Testis (tissue), 3 donors: ENCODE results near the gene TSPAN10. TPM values are rescaled to one million over a fixed set of nuclear protein-coding genes. Genes with fewer than 3 reads are reported as not detected.

Experiments
- DNase-seq: peaks from one replicate; pipeline ENCODE4 v3.0.0-alpha.2; 2019
- H3K27ac ChIP-seq, 2 donors: fragments of 200-600 bp; sonication (generic); one replicate each; pipeline ENCODE4 v1.5.1; 2019
- H3K27me3 ChIP-seq: fragments of 200-600 bp; sonication (generic); one replicate; pipeline ENCODE4 v1.5.1; 2019
- H3K36me3 ChIP-seq: fragments of 200-600 bp; sonication (generic); one replicate; pipeline ENCODE4 v1.5.1; 2017; ENCODE audit warnings: low read depth; ENCODE audit errors: missing control alignments
- H3K4me1 ChIP-seq: fragments of 200-600 bp; sonication (generic); one replicate; pipeline ENCODE4 v1.5.1; 2019
- H3K4me3 ChIP-seq, 2 donors: fragments of 200-600 bp; sonication (generic); one replicate each; pipeline ENCODE4 v1.5.1; 2017 to 2019
- H3K9me3 ChIP-seq: fragments of 200-600 bp; sonication (generic); one replicate; pipeline ENCODE4 v1.5.1; 2017
- CTCF ChIP-seq, 3 experiments: fragments of 450-650 bp in 2 of 3; fragments of 200-600 bp in 1 of 3; sonication (generic) in 1 of 3; IDR thresholded peaks; one replicate each; pipeline ENCODE4 v1.5.1; 2016 to 2019; ENCODE audit warnings: antibody characterized with exemption in 3 of 3, mild to moderate bottlenecking in 2 of 3, moderate library complexity in 1 of 3
- POLR2A ChIP-seq: fragments of 450-650 bp; IDR thresholded peaks from one replicate; pipeline ENCODE4 v1.6.1; 2017; ENCODE audit warnings: antibody characterized with exemption, mild to moderate bottlenecking, moderate library complexity
- WGBS, 2 donors: methylation state at CpG; one replicate each; pipeline ENCODE4 v1.1.5; 2018; 5-methylcytosine and 5-hydroxymethylcytosine counted together
- intact Hi-C: fragments of 100-400 bp; cut with DNase I; formaldehyde crosslinking; loops from one replicate; pipeline ENCODE4 v1.15.1; 2023; ENCODE audit warnings: low total_unique reads
- polyA plus RNA-seq: library from polyadenylated mRNA; stranded (reverse); fragments of 350-450 nt; fragmentation: Illumina TruSeq; extraction: RNeasy Lipid Tissue Mini Kit (QIAGEN cat#74804); gene quantifications from one replicate; pipeline ENCODE4 v1.2.3, GENCODE V29; 2014; ENCODE audit warnings: low read depth, low replicate concordance; ENCODE audit not compliant: insufficient read depth
- total RNA-seq, 2 donors: library from RNA; depleted of rRNA; stranded (reverse); fragments of >200 nt; gene quantifications; one replicate each; pipeline ENCODE4 v1.2.3, GENCODE V29; 2016

Gene TSPAN10
- total and polyA plus RNA-seq, 3 donors from 2014 or later: 1.2 to 3.1 (median 1.3) TPM

- no peaks in the 10 kb centered on the region for H3K36me3 ChIP-seq
- 90 to 96% methylated on average over 2 to 6 of the region's 7 CpGs for WGBS, 2 donors
Measured at GRCh38 chr17:81664051-81664470, 27.1 kb downstream of the TSPAN10 start.

GRCh38 chr17:81665205-81666091 is 28.5 kb downstream of the TSPAN10 start:
- H3K4me3 ChIP-seq: peak overlapping the region; percentile 75 to 92
- peak overlapping the region in 1 of 2 donors; percentile 79 for H3K27ac ChIP-seq
- TF ChIP-seq POLR2A (no peak), CTCF (IDR thresholded peaks at IDR 0.05) (no peak)
- peaks cover 8% of the 10 kb centered on the region for H3K4me1 ChIP-seq
- H3K36me3 ChIP-seq: no peaks in the 10 kb centered on the region
- intact Hi-C loops: no loop called here
- no peak for DNase-seq
- H3K9me3 ChIP-seq: no peaks in the 10 kb centered on the region
- 33 to 57% methylated on average over 12 to 30 of the region's 30 CpGs for WGBS, 2 donors
- no peaks in the 10 kb centered on the region for H3K27me3 ChIP-seq

More at GRCh38 chr17:81664051-81664470, 27.1 kb downstream of the TSPAN10 start:
- Histone ChIP-seq H3K27me3 (no peaks in the 10 kb centered on the region), H3K4me1 (peaks cover 8% of the 10 kb centered on the region), H3K9me3 (no peaks in the 10 kb centered on the region), H3K4me3 (no peak overlapping the region), H3K27ac (no peak overlapping the region)
- intact Hi-C loops: no loop called here
- TF ChIP-seq POLR2A (no peak), CTCF (IDR thresholded peaks at IDR 0.05) (no peak)
- no peak for DNase-seq

- Histone ChIP-seq H3K4me1 (peaks cover 8% of the 10 kb centered on the region), H3K27ac (peak overlapping the region; percentile 45 to 79), H3K36me3 (no peaks in the 10 kb centered on the region), H3K27me3 (no peaks in the 10 kb centered on the region), H3K4me3 (peak overlapping the region; percentile 75 to 92), H3K9me3 (no peaks in the 10 kb centered on the region)
- intact Hi-C loops: no loop called here
- peak; percentile 28 for DNase-seq
- WGBS, 2 donors: 0% methylated on average over 6 to 16 of the region's 16 CpGs
- TF ChIP-seq POLR2A: no peak
- no peak for TF ChIP-seq CTCF (IDR thresholded peaks at IDR 0.05)
Measured at GRCh38 chr17:81666092-81666341, 29.0 kb downstream of the TSPAN10 start.

- intact Hi-C loops: no loop called here
- TF ChIP-seq CTCF (IDR thresholded peaks at IDR 0.05) (no peak), POLR2A (peak; percentile 52)
- Histone ChIP-seq H3K9me3 (no peaks in the 10 kb centered on the region), H3K27me3 (no peaks in the 10 kb centered on the region), H3K4me1 (peaks cover 8% of the 10 kb centered on the region), H3K4me3 (peak within 1 kb of the TSS; percentile 75 to 92), H3K36me3 (no peaks in the 10 kb centered on the region), H3K27ac (peak within 1 kb of the TSS; percentile 45 to 79)
- 1% methylated on average over 91 of the region's 96 CpGs; no CpG with 5 or more reads in 1 of the 2 donors for WGBS, 2 donors
- DNase-seq: peak; percentile 97
Measured at GRCh38 chr17:81666342-81667191, 29.6 kb downstream of the TSPAN10 start, which contains the start of the genes CCDC137 and OXLD1. Gene CCDC137, plus strand, starts transcription at chr17:81666737. Its CDS starts 30 bp downstream, at chr17:81666767. Gene OXLD1, minus strand, starts transcription at chr17:81666605. Its CDS starts 28 bp downstream, at chr17:81666577.
